ENCODE results near the gene IPCEF1.

GRCh38 chr6:154274168-154274567 lies 82.4 kb downstream of the IPCEF1 start:
- TF ChIP-seq, protein P1, sequence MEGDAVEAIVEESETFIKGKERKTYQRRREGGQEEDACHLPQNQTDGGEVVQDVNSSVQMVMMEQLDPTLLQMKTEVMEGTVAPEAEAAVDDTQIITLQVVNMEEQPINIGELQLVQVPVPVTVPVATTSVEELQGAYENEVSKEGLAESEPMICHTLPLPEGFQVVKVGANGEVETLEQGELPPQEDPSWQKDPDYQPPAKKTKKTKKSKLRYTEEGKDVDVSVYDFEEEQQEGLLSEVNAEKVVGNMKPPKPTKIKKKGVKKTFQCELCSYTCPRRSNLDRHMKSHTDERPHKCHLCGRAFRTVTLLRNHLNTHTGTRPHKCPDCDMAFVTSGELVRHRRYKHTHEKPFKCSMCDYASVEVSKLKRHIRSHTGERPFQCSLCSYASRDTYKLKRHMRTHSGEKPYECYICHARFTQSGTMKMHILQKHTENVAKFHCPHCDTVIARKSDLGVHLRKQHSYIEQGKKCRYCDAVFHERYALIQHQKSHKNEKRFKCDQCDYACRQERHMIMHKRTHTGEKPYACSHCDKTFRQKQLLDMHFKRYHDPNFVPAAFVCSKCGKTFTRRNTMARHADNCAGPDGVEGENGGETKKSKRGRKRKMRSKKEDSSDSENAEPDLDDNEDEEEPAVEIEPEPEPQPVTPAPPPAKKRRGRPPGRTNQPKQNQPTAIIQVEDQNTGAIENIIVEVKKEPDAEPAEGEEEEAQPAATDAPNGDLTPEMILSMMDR (IDR thresholded peaks at IDR 0.05) = no peak
- TF ChIP-seq POLR2A (IDR thresholded peaks at IDR 0.05) = no peak

All from testis (tissue), 2 donors.